ENCODE data around the gene GALR1.
A peak's percentile ranks its signal among the peaks of the same experiment; 100 is the strongest.

Gene GALR1, protein sequence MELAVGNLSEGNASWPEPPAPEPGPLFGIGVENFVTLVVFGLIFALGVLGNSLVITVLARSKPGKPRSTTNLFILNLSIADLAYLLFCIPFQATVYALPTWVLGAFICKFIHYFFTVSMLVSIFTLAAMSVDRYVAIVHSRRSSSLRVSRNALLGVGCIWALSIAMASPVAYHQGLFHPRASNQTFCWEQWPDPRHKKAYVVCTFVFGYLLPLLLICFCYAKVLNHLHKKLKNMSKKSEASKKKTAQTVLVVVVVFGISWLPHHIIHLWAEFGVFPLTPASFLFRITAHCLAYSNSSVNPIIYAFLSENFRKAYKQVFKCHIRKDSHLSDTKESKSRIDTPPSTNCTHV

DNA sequence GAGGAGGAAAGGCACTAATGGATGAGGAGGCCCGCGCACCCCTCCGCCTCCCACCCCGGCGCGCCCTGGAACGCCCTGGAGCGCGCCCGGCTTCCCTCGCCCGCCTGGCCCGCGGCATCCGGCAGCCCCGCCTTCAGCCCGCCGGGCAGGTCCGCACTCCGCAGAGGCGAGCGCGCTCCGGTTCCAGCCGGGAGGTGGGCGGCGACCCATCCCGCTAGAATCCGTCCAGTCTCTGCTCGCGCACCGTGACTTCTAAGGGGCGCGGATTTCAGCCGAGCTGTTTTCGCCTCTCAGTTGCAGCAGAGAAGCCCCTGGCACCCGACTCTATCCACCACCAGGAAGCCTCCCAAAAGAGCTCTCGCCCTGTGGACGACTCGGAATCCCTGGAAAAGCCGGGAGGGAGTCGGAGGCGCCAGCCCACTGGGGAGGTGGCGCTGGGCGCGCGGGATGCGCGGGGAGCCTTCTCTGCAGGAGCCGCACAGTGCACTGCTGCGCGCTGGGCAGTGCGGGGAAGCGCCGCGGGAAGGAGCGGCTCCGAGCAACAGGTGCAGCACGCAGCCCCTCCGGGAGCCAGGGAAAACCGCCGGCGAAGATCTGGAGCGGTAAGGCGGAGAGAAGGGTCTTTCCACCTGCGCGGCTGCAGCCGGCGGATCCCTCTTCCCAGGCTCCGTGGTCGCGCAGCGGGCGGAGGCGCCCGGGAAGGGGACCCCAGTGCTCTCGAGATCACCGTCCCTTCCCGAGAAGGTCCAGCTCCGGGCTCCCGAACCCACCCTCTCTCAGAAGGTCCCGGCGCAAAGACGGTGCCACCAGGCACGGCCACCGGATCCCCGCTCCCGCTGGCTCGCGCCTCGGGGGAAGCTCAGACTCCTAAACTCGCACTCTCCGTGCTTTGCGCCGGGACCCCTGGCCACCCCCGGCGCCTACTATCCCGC, at the start of gene GALR1:
Gene GALR1, plus strand, starts transcription at position 280 of the 932 bp plus-strand sequence. CDS start 701 bp downstream, outside the sequence.
- Histone ChIP-seq H3K9me3 (replicated peaks in 1 of 11) (peaks cover 50 to 62% (median 58%) of the 10 kb centered on the region in 11 experiments), H3K27me3 (no peaks in the 10 kb centered on the region), H3K4me2 (no peak within 1 kb of the TSS), H3K36me3 (no peaks in the 10 kb centered on the region; a peak in 2 of 22 replicates), H4K20me1 (no peaks in the 10 kb centered on the region), H3K4me3 (no peak within 1 kb of the TSS), H3K9ac (no peak within 1 kb of the TSS), H3K27ac (no peak within 1 kb of the TSS), H3K4me1 (peaks cover 0 to 4% (median 0%) of the 10 kb centered on the region in 10 experiments; a peak in 5 of 20 replicates)
- no peak for TF ChIP-seq Cebpa-rat (IDR thresholded peaks at IDR 0.05)

DNA sequence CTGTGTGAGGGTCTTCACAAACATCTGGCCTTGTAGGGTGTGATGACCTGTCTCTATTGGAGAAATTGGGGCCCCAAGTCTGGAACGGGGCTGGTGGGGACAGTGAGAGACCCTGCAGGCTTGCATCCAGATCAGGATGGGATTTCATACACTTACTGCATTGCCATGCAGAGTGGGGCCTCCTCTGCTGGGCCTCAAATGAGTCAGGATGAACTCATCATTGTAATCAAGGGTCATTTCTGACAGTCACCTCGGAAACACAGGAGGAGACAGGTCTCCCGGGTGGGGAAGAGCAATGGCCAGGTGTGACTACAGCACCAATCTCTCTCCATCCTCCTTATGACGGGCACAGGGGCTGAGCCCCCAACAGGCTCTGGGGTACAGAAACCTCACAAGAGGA, 48.1 kb upstream of the GALR1 start:
- Histone ChIP-seq H3K36me3 (no peaks in the 10 kb centered on the region), H3K4me1 (peaks cover 0 to 5% (median 0%) of the 10 kb centered on the region in 10 experiments; a peak in 1 of 20 replicates), H3K27ac (no peak overlapping the region), H3K9ac (no peak overlapping the region), H4K20me1 (no peaks in the 10 kb centered on the region), H3K4me3 (no peak overlapping the region), H3K4me2 (no peak overlapping the region), H3K27me3 (no peaks in the 10 kb centered on the region), H3K9me3 (replicated peaks in 1 of 11) (no peaks in the 10 kb centered on the region)
- no peak for TF ChIP-seq Cebpa-rat (IDR thresholded peaks at IDR 0.05)

DNA sequence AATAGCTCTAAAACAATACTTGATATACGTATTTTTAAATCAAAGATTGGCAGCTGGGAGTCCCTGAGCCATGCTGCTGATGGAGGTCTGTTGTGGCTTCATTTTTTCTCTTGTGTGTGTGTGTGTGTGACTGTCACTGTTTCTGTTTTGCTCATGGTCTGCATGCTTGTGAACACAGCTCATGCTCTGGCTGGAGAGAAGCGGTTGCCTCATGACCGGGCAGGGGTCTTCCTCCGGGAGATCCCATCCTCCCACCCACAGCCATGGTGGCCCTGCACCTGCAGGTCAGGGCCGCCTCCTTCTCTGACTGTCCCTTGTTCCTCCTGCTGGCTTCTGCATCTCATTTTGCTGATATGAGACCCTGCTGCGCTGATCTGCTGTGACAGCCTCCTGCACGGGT, 47.3 kb upstream of the GALR1 start:
- H3K4me3 ChIP-seq, result no peak overlapping the region
- H3K36me3 ChIP-seq, result no peaks in the 10 kb centered on the region
- H3K27ac ChIP-seq, result no peak overlapping the region
- H3K9me3 ChIP-seq (replicated peaks in 1 of 11), result no peaks in the 10 kb centered on the region
- H3K27me3 ChIP-seq, result no peaks in the 10 kb centered on the region
- peaks cover 0 to 13% (median 0%) of the 10 kb centered on the region in 10 experiments; a peak in 7 of 20 replicates for H3K4me1 ChIP-seq
- H3K9ac ChIP-seq, result no peak overlapping the region
- TF ChIP-seq Cebpa-rat (IDR thresholded peaks at IDR 0.05), result no peak
- no peaks in the 10 kb centered on the region for H4K20me1 ChIP-seq
- no peak overlapping the region for H3K4me2 ChIP-seq

DNA sequence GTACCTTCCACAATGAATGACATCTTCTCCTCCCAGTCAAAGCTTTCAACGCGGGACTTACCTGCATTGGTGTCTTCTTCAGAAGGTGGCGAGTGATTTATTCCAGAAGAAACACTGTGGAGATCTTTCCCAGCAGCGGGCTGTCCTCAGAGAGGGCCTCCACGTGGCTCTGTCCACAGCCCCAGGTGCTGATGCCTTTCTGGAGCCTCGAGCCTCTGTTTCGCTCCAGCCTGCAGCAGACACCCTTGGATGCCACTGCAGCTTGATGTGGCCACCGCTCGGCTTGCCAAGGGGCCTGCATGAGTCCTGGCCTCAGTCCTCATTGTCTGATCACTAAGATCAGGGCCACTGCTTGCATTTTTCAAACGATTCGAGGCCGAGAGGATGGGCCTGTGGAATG, 46.6 kb upstream of the GALR1 start:
- Histone ChIP-seq H3K27ac (no peak overlapping the region), H3K4me2 (no peak overlapping the region), H3K9ac (no peak overlapping the region), H3K36me3 (no peaks in the 10 kb centered on the region), H3K27me3 (no peaks in the 10 kb centered on the region), H3K4me3 (no peak overlapping the region), H3K4me1 (peaks cover 4 to 20% (median 6%) of the 10 kb centered on the region in 10 experiments; a peak in 14 of 20 replicates), H4K20me1 (no peaks in the 10 kb centered on the region), H3K9me3 (replicated peaks in 1 of 11) (no peaks in the 10 kb centered on the region)
- TF ChIP-seq Cebpa-rat (IDR thresholded peaks at IDR 0.05), result no peak

DNA sequence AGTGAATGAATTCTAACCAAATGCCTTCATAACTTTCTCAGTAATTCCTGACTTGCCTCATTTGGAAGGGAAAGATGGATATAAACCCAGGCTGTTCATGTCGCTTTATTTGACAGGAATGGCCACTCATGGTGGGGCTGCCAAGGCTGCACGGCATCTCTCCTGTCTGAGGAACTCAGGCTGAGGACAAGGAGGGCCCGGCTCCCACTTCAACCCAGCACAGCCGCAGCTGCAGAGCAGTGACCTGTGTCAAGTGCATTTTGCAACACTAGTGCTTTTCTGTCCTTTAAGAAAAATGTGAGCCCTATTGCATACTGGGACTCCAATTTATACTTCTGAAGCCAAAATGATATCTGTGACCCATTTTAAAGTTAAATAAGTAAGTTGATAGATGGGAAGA, 45.8 kb upstream of the GALR1 start:
- H4K20me1 ChIP-seq, result no peaks in the 10 kb centered on the region
- H3K9me3 ChIP-seq (replicated peaks in 1 of 11), result no peaks in the 10 kb centered on the region
- no peaks in the 10 kb centered on the region for H3K27me3 ChIP-seq
- H3K9ac ChIP-seq, result no peak overlapping the region
- no peak for TF ChIP-seq Cebpa-rat (IDR thresholded peaks at IDR 0.05)
- no peak overlapping the region for H3K4me2 ChIP-seq
- H3K4me3 ChIP-seq, result no peak overlapping the region
- H3K4me1 ChIP-seq, result peaks cover 9 to 26% (median 13%) of the 10 kb centered on the region in 10 experiments; a peak in 16 of 20 replicates
- H3K27ac ChIP-seq, result no peak overlapping the region
- H3K36me3 ChIP-seq, result no peaks in the 10 kb centered on the region

DNA sequence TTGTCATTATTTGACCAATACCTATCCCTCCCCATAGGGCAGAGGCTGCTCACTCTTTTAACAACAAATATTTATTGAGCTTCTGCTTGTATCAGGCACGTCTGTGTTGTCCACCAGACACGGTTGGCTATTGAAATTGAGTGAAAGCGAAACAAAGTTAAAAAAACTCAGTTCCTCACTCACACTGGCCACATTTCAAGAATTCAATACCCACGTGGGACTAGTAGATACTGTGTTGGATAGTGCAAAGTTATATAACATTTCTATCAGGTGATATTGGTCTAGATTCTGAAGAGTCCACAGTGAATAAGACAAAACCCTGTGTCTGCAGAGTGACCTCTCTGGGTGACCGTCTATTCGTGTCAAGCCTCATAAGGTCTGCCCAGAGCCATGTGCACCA, 43.9 kb upstream of the GALR1 start:
- no peaks in the 10 kb centered on the region for H3K9me3 ChIP-seq (replicated peaks in 1 of 11)
- peaks cover 27 to 45% (median 32%) of the 10 kb centered on the region in 10 experiments for H3K4me1 ChIP-seq
- TF ChIP-seq Cebpa-rat (IDR thresholded peaks at IDR 0.05), result no peak
- no peaks in the 10 kb centered on the region for H3K36me3 ChIP-seq
- no peaks in the 10 kb centered on the region for H3K27me3 ChIP-seq
- H4K20me1 ChIP-seq, result no peaks in the 10 kb centered on the region
- H3K27ac ChIP-seq, result no peak overlapping the region
- peak overlapping the region in 1 of 11 experiments; percentile 27; a peak in 1 of 22 replicates for H3K4me2 ChIP-seq
- no peak overlapping the region for H3K9ac ChIP-seq
- no peak overlapping the region for H3K4me3 ChIP-seq

DNA sequence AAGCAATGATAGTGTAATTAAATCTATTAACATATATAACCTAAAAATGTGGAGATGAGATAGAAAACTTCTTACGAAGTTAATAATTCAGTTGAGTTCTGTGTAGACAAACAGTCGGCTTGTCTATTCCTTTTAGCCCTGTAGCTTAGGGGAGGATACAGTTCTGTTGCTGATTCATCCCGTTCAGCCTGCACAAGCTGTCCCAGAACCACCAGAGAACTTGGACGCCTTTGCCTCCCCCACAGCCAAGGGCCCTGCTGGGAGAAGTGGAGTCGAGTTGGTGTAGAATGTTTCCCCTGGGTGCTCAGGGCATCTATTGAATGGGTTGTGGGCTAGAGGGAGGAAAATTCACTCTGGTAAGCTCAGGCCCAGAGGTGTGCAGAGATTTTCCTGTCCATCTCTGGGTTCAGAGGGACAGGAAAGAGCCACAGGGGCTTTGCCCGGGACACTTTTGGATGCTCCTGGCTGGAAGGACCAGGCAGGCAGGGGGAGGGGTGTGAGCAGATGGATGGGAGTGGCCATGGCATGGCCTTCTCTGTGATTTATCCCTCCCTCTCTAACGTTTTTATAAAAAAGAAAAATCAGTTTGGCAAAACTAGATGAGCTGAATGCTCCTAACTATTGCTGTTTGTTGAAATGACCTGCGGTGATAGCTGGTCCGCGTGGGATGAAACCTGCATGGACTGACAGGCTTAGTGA, 42.8 kb upstream of the GALR1 start:
- Histone ChIP-seq H3K36me3 (no peaks in the 10 kb centered on the region), H3K9me3 (replicated peaks in 1 of 11) (no peaks in the 10 kb centered on the region), H3K27me3 (no peaks in the 10 kb centered on the region), H3K9ac (no peak overlapping the region), H4K20me1 (no peaks in the 10 kb centered on the region), H3K4me2 (peak overlapping the region in 2 of 11 experiments; percentile 85 to 89; a peak in 3 of 22 replicates), H3K27ac (0 out of 22 replicates have a peak overlapping the region, but pooled peaks of 1 of the 11 experiments have one; percentile 85), H3K4me1 (peaks cover 32 to 55% (median 42%) of the 10 kb centered on the region in 10 experiments), H3K4me3 (no peak overlapping the region)
- no peak for TF ChIP-seq Cebpa-rat (IDR thresholded peaks at IDR 0.05)

DNA sequence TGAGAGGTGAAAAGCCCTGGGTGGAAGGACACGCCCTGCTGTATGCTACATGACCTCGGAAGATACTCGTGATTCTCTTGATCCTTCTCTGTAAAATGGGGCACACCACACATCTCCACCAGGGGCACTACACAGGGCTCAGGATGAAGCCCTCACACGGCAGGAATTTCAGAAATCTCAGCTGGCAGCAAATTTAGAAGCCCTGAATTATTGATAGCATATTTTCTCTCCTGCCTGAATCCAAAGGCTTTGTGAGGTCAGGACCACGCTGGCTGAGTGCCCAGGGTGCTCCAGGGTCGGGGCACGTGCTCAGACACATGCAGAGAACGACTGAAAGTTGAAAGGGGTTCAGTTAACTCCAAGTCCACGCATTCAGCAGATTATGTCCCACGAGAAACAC, 42.1 kb upstream of the GALR1 start:
- peak overlapping the region in 8 of 11 experiments; percentile 16 to 90 (median 87); a peak in 8 of 22 replicates for H3K27ac ChIP-seq
- peak overlapping the region in 10 of 11 experiments; percentile 1 to 92 (median 62); a peak in 13 of 22 replicates for H3K4me2 ChIP-seq
- TF ChIP-seq Cebpa-rat (IDR thresholded peaks at IDR 0.05), result no peak

More for the DNA sequence above, 42.1 kb upstream of the GALR1 start:
- no peak overlapping the region for H3K9ac ChIP-seq
- H3K27me3 ChIP-seq, result no peaks in the 10 kb centered on the region
- H3K4me3 ChIP-seq, result no peak overlapping the region
- H3K36me3 ChIP-seq, result no peaks in the 10 kb centered on the region
- H3K9me3 ChIP-seq (replicated peaks in 1 of 11), result no peaks in the 10 kb centered on the region
- H3K4me1 ChIP-seq, result peaks cover 35 to 61% (median 47%) of the 10 kb centered on the region in 10 experiments
- H4K20me1 ChIP-seq, result no peaks in the 10 kb centered on the region
